Spleen (tissue), 7 donors: ENCODE data around the gene TEKT5.

ENCODE experiments used
- POLR2A ChIP-seq, 3 donors: fragments of 450-650 bp; IDR thresholded peaks; one replicate each; pipeline ENCODE4 v1.5.1; 2017; ENCODE audit warnings: antibody characterized with exemption in 3 of 3, mild to moderate bottlenecking in 1 of 3
- TF ChIP-seq, protein P1 (sequence below), 11 experiments: fragments of 200-600 bp in 7 of 11; fragments of 450-650 bp in 4 of 11; sonication (generic) in 4 of 11; IDR thresholded peaks in 8 of 11; conservative IDR thresholded peaks in 3 of 11; 1 replicate in 7 of 11; 2 replicates in 4 of 11; pipeline versions ENCODE4 v1.4.0 to v1.8.0; 2016 to 2021; ENCODE audit warnings: antibody characterized with exemption in 11 of 11, inconsistent platforms in 4 of 11, mild to moderate bottlenecking in 1 of 11
- donor health status: DM: no; HTN: no; CAD: no; lungs with moderate emphysema.
- donor health status: DM: no; HTN: no; CAD: no.
- donor health status: DM: no; HTN: no; CAD: no.

DNA sequence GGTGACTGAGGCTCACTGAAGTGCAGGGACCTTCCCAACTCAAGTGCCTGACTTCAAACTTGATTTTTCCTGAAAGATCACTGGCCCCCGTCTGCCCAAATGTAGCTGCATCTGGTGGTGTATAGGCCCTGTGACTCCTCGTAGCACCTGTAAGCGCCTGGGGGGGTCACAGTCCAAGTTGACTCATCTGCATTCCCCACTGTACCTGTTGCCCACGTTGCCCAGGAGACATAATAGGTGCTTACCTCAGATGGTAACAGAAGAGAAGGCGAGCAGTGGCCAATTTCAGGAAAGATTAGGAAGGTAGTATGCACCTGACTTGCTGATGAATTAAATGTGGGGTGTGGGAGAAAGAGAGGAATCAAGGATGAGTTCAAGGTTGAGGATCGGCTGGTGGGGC, 70.2 kb downstream of the TEKT5 start:
- TF ChIP-seq, protein P1, sequence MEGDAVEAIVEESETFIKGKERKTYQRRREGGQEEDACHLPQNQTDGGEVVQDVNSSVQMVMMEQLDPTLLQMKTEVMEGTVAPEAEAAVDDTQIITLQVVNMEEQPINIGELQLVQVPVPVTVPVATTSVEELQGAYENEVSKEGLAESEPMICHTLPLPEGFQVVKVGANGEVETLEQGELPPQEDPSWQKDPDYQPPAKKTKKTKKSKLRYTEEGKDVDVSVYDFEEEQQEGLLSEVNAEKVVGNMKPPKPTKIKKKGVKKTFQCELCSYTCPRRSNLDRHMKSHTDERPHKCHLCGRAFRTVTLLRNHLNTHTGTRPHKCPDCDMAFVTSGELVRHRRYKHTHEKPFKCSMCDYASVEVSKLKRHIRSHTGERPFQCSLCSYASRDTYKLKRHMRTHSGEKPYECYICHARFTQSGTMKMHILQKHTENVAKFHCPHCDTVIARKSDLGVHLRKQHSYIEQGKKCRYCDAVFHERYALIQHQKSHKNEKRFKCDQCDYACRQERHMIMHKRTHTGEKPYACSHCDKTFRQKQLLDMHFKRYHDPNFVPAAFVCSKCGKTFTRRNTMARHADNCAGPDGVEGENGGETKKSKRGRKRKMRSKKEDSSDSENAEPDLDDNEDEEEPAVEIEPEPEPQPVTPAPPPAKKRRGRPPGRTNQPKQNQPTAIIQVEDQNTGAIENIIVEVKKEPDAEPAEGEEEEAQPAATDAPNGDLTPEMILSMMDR (IDR thresholded peaks at IDR 0.05 in 8 of 11, conservative IDR thresholded peaks at IDR 0.05 in 3 of 11): no peak
- no peak for TF ChIP-seq POLR2A (IDR thresholded peaks at IDR 0.05)
